Body of pancreas (tissue), 4 donors: Measurements from ENCODE around the gene TBX2.

Experiments used
- POLR2A ChIP-seq, 3 donors: fragments of 450-650 bp; IDR thresholded peaks; one replicate each; pipeline ENCODE4 v1.6.1; 2016; ENCODE audit warnings: antibody characterized with exemption in 3 of 3, mild to moderate bottlenecking in 2 of 3
- TF ChIP-seq, protein P1 (sequence below), 7 experiments: fragments of 450-650 bp in 4 of 7; fragments of 200-600 bp in 3 of 7; sonication (generic) in 3 of 7; IDR thresholded peaks; one replicate each; pipeline ENCODE4 v1.5.1; 2016 to 2019; ENCODE audit warnings: antibody characterized with exemption in 7 of 7

DNA sequence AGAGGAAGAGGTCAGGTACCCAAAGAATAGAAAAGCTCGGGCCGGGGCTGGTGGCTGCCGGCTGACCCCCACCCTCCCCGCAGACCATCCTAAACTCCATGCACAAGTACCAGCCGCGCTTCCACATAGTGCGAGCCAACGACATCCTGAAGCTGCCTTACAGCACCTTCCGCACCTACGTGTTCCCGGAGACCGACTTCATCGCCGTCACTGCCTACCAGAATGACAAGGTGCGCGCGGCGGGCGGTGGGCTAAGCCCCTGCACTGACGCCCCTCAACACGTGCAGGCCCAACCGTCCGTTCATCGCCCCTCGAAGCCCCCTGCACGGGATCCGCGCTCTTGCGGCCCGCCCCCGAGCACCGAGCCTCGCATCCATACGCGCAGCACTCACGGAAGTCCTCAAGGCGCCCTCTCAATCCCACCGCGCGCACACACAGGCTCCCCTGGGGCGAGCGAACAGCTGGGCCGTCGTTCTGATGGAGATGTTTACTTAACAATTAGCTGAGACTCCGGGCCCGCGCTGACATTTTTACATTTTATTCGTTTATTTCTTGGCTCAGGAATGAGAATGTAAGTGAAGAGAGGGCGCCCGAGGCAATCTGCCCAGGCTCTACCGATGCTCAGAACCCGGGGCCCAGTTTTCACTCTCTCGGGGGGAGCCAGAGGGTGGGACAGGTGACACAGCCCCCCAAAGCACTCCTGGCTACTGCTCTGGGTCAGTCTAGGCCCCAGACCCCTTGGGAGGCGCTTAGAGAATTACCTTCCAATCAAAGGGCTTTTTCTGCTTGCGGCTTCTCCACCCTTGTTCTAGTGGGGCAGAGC lies 3.5 kb downstream of the TBX2 start:
- TF ChIP-seq, protein P1, sequence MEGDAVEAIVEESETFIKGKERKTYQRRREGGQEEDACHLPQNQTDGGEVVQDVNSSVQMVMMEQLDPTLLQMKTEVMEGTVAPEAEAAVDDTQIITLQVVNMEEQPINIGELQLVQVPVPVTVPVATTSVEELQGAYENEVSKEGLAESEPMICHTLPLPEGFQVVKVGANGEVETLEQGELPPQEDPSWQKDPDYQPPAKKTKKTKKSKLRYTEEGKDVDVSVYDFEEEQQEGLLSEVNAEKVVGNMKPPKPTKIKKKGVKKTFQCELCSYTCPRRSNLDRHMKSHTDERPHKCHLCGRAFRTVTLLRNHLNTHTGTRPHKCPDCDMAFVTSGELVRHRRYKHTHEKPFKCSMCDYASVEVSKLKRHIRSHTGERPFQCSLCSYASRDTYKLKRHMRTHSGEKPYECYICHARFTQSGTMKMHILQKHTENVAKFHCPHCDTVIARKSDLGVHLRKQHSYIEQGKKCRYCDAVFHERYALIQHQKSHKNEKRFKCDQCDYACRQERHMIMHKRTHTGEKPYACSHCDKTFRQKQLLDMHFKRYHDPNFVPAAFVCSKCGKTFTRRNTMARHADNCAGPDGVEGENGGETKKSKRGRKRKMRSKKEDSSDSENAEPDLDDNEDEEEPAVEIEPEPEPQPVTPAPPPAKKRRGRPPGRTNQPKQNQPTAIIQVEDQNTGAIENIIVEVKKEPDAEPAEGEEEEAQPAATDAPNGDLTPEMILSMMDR (IDR thresholded peaks at IDR 0.05), result no peak
- TF ChIP-seq POLR2A (IDR thresholded peaks at IDR 0.05), result no peak
